HG03457 (cell line): ENCODE data around the gene TRIAP1.

ENCODE experiments used
- ATAC-seq: cut with Tn5 transposase; IDR thresholded peaks from one replicate; pipeline ENCODE4 v1.9.1; 2021; ENCODE audit warnings: moderate number of reproducible peaks; ENCODE audit not compliant: unreplicated experiment

Gene TRIAP1

DNA sequence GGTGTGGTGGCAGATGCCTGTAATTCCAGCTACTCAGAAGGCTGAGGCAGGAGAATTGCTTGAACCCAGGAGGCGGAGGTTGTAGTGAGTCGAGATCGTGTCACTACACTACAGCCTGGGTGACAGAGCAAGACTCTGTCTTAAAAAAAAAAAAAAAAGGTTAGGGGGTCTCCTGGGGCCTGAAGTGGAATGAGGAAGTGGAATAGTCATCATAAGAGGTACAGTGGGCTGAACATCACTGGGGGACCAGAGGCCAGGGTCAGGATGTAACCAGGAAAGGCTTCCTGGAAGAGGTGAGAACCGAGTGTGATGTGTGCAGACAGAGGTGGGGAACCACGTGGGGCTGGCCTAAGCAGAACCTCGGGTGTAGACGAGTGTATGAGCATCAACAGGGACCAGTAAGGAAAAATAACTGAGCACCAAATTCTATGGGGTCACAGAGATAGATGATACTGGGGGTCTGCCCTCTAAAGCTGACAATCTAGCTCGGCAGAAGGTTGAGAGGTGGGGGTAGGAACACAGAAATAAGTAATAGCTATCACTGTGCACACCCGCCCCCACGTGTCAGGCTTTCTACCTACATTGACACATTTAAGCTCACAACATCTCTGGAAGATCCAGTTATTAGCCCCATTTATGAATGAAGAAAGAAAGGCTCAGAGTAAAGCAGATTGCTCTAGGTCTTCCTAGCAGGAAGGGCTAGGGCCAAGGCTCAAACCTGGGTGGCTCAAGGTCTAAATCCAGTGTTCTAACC lies 13.2 kb downstream of the TRIAP1 start:
- no peak for ATAC-seq

- ATAC-seq: no peak
Observed at GRCh38 chr12:120429368-120429767, 16.8 kb downstream of the TRIAP1 start.

GRCh38 chr12:120428597-120429229 lies 17.5 kb downstream of the TRIAP1 start:
- ATAC-seq: no peak

- ATAC-seq: no peak
Observed at GRCh38 chr12:120425797-120426196, 20.4 kb downstream of the TRIAP1 start.

GRCh38 chr12:120422892-120423456 lies 23.2 kb downstream of the TRIAP1 start:
- ATAC-seq: no peak

GRCh38 chr12:120421701-120422100 lies 24.5 kb downstream of the TRIAP1 start:
- no peak for ATAC-seq

- ATAC-seq: no peak
Observed at GRCh38 chr12:120417917-120418580, 28.1 kb downstream of the TRIAP1 start.

DNA sequence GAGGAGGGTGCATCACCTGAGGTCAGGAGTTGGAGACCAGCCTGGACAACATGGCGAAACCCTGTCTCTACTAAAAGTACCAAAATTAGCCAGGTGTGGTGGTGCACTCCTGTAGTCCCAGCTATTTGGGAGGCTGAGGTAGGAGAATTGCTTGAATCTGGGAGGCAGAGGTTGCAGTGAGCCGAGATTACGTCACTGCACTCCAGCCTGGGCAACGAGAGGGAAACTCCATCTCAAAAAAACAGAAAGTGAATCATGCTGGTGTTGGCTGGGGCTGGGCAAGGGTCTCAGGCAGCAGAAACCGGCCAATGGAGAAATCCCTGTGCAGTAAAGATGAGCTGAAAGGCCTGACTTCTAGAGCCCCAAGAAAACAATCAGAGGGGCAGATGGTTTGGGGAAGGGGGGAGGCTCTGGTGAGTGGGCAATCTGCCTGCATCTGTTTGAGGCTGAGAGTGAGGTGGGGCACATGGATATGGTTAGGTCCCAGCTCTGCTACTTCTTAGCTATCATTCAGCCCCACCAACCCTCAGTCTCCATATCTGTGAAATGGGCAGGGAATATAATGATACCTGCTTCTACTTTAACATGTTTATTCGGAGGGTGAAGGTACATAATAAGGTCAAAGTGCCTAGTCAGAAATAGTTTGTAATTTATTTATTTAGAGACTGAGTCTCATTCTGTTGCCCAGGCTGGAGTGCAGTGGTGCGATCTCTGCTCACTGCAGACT lies 29.5 kb downstream of the TRIAP1 start:
- no peak for ATAC-seq

DNA sequence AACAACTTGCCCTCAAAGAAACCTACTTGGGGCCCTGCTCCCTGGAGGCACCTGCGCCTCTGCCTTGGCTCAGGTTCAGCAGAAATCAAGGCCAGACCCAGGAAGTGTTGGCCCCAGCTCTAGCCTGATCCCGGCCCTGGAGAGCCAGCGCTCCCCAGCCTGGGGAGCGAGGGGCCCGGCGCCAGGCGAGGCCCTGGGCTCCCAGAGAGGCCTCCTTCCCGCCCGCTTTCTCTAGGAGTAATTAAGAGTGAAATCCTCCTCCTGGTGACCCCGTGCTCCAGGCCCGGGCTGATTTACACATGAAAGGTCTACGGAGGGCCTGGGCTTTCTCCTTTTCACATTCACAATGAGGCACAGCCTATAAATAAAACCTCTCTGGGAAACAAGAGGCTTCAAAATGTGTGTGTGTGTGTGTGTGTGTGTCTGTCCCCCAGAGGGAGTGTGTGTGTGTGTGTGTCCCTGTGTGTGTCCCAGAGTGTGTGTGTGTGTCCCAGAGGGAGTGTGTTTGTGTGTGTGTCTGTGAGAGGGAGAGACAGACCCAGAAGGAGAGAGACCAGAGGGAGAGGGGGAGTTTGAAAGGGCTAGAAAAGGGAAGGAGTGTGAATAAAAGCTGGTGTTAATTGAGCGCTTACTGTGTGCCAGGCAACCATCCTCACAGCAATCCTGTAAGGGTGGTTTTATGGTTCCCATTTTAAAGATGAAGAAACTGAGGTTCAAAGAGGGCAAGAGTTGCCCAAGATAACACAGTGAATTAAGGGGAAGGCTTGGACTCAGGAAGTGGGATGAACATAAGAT lies 32.1 kb downstream of the TRIAP1 start:
- no peak for ATAC-seq

- no peak for ATAC-seq
Observed at GRCh38 chr12:120412421-120412820, 33.8 kb downstream of the TRIAP1 start.

GRCh38 chr12:120408771-120409170 lies 37.4 kb downstream of the TRIAP1 start:
- no peak for ATAC-seq

GRCh38 chr12:120406553-120406952 lies 39.6 kb downstream of the TRIAP1 start:
- ATAC-seq: no peak

DNA sequence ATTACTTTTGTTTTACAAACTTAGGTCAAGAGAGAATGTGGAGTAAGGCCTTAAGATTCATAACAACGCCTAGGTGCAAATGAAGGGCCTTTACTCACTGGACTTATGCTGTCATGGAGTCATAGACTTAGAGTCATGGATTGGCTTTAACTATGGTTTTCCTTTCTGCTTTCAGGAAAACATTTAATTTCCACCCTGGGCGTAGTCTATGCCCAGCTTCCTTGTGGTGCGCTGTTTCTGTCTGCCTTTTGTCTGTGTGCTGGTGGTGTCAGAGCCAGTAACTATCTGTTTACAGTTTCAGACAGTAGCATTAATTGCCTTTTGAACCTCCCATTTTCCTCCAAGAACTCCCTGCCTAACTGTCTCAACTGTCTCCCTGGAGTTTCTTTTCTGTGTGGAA lies 40.1 kb downstream of the TRIAP1 start:
- ATAC-seq: no peak

DNA sequence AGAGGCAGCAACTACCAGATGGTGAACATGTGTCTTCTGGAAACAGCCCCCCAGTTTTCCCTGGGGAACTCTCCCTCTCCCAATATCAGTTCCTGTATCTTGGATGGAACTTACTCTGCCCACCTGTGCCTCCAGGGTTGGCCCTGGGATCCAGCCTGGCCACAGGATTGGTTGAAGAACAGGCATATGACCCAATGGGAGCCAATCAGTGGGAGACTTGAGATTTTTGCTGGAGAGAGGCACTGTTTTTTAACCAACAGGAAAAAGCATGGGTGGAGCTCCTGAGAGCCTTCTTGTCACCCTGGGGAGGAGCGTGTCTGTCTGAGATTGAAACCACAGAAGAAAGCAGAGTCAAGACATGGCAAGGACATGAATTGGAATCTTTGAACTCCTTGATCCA lies 41.9 kb downstream of the TRIAP1 start:
- ATAC-seq: no peak

GRCh38 chr12:120403869-120404268 lies 42.3 kb downstream of the TRIAP1 start:
- no peak for ATAC-seq

- ATAC-seq: no peak
Observed at GRCh38 chr12:120402217-120402616, 44.0 kb downstream of the TRIAP1 start.

DNA sequence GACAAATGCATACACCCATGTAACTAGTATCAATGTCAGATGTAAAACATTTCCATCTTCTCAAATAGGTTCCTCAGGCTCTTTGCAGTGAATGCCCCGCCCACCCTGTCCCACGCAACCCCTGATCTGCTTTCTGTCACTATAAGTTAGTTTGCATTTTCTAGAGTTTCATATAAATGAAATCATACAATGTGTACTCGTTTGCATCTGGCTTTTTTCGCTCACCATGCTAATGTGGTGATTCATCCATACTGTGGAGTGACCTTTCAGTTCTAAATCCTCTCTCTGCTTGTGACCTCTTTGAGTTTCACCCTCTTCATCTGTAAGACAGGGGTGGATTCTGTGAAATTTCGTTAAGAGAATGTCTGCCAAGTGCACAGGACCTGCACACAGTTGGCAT lies 46.7 kb downstream of the TRIAP1 start:
- ATAC-seq: no peak

- ATAC-seq: no peak
Observed at GRCh38 chr12:120397824-120398540, 48.2 kb downstream of the TRIAP1 start.

- ATAC-seq: no peak
Observed at GRCh38 chr12:120394483-120395367, 51.5 kb downstream of the TRIAP1 start.
